ENCODE measurements around the gene ZNRF1.
"Not testable (repeated sequence)": the region's sequence is repeated elsewhere in the genome, so short reads cannot be mapped to it uniquely, and the experiment has no call there.

ZNRF1 gene

GRCh38 chr16:75080205-75081029 is 81.6 kb downstream of the ZNRF1 start:
- no peak for DNase-seq

GRCh38 chr16:75081179-75081859 is 82.5 kb downstream of the ZNRF1 start:
- no peak for DNase-seq

GRCh38 chr16:75083813-75084212 is 85.0 kb downstream of the ZNRF1 start:
- DNase-seq, result no peak

GRCh38 chr16:75085556-75085955 is 86.7 kb downstream of the ZNRF1 start:
- no peak for DNase-seq

- no peak for DNase-seq
Observed at GRCh38 chr16:75086281-75086680, 87.5 kb downstream of the ZNRF1 start.

GRCh38 chr16:75086688-75087374 is 88.0 kb downstream of the ZNRF1 start:
- no peak for DNase-seq

- no peak for DNase-seq
Observed at GRCh38 chr16:75087375-75087979, 88.7 kb downstream of the ZNRF1 start.

- no peak for DNase-seq
Observed at GRCh38 chr16:75088216-75088615, 89.4 kb downstream of the ZNRF1 start.

- DNase-seq, result no peak
Observed at GRCh38 chr16:75088934-75089333, 90.1 kb downstream of the ZNRF1 start.

- DNase-seq, result no peak
Observed at GRCh38 chr16:75089486-75090202, 90.8 kb downstream of the ZNRF1 start.

GRCh38 chr16:75090899-75091298 is 92.1 kb downstream of the ZNRF1 start:
- not testable (repeated sequence) for DNase-seq

- DNase-seq, result not testable (repeated sequence)
Observed at GRCh38 chr16:75091619-75092018, 92.8 kb downstream of the ZNRF1 start.

- no peak for DNase-seq
Observed at GRCh38 chr16:75092777-75093176, 94.0 kb downstream of the ZNRF1 start.

- DNase-seq, result no peak
Observed at GRCh38 chr16:75093598-75094540, 95.0 kb downstream of the ZNRF1 start.

- DNase-seq, result no peak
Observed at GRCh38 chr16:75095204-75095621, 96.4 kb downstream of the ZNRF1 start.

- DNase-seq, result no peak
Observed at GRCh38 chr16:75096656-75097055, 97.8 kb downstream of the ZNRF1 start.

- DNase-seq, result no peak
Observed at GRCh38 chr16:75097191-75097761, 98.5 kb downstream of the ZNRF1 start.

- DNase-seq, result no peak
Observed at GRCh38 chr16:75097941-75098901, 99.4 kb downstream of the ZNRF1 start.

GRCh38 chr16:75099075-75099667 is 100.3 kb downstream of the ZNRF1 start:
- no peak for DNase-seq

Data from activated gamma-delta T cell (primary cell).